GM18951 (cell line): Measurements from ENCODE around the gene CASK.

Source experiments
- POLR2A ChIP-seq: IDR thresholded peaks from 4 replicates; pipeline ENCODE4 v1.6.1; 2011; ENCODE audit warnings: mild to moderate bottlenecking; ENCODE audit not compliant: insufficient read length, insufficient read depth; ENCODE audit errors: extremely low read depth
- in situ Hi-C: fragments of 300-500 bp; cut with MboI; formaldehyde crosslinking; loops from one replicate; pipeline ENCODE4 v1.12.0; 2022; ENCODE audit warnings: low sequenced_read_pairs, mixed read lengths, inconsistent platforms; ENCODE audit not compliant: unreplicated experiment

The CASK gene

GRCh38 chrX:41599507-41599906 lies 323.8 kb downstream of the CASK start:
- TF ChIP-seq POLR2A: no peak
- in situ Hi-C loops: no loop called here

DNA sequence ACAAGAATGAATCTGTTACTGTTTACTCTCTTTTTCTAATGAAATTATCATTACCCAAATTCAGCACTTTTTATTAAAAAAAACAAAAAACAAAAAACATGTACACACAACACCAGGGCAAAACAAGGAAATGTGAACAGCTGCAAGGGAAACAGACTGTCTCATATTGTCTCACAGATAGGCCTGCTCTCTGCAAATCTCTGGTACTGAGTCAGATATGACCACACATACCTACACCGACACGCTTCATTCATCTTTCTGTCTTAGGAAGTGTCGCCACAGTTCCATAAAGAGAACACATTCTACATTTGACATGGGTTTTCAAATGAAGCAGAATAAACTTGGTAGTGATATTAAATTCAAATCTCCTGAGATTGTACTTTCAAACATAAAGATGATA lies 326.8 kb downstream of the CASK start:
- no peak for TF ChIP-seq POLR2A
- in situ Hi-C loops: no loop called here

DNA sequence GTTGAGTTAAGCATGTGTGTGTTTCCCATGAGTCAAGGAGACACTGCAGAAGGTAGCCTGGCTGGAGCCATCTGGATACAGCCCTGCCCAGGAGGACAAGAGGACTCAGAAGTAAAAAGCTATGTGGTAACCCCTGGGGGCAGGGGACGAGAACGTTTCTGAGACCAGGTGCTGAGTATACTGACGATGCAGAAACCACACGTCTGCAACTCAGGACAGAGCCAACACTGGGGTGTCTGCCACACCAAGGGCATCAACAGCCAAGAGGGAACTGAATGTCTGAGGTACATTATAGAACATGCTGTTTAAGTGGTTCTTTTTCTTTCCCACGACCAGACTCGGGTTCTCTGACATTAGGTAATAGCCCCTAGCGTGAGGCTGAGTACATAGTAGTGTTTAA lies 328.7 kb downstream of the CASK start:
- TF ChIP-seq POLR2A: no peak

GRCh38 chrX:41591906-41592305 lies 331.4 kb downstream of the CASK start:
- TF ChIP-seq POLR2A: no peak
- in situ Hi-C loops: no loop called here

More for the DNA sequence above, 328.7 kb downstream of the CASK start:
- in situ Hi-C loops: no loop called here

- no peak for TF ChIP-seq POLR2A
Observed at GRCh38 chrX:41590641-41591040, 332.7 kb downstream of the CASK start.

DNA sequence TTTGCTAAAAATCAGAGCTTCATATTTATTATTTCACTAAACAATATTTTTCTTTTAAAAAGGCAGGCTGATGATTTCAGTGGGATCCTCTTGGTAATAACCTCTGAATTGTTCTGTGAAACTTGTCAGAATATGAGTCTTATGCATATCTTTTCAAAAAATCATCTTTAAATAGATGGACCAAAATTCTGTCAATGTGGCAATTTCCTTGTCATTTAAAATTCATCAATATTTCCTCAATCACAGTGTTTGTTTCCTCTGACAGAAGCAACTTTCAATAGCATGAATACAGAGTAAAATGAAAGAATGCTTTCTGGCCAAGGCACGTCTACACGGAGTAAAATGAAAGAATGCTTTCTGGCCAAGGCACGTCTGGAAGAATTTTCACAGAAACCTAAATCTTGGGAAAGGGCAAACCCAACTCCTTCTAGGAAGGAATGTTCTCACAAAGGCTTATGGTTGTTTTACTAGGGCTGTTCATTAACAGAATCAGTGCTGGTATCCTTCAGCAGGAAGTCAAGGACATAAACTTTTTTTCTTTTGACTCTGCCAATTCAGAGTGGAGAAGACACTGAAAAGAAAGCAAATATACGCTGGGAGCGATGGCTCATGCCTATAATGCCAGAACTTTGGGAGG lies 333.6 kb downstream of the CASK start:
- TF ChIP-seq POLR2A: no peak
- in situ Hi-C loops: no loop called here

More at GRCh38 chrX:41590641-41591040, 332.7 kb downstream of the CASK start:
- in situ Hi-C loops: no loop called here

GRCh38 chrX:41588271-41588670 lies 335.1 kb downstream of the CASK start:
- no peak for TF ChIP-seq POLR2A
- in situ Hi-C loops: no loop called here

GRCh38 chrX:41580423-41581064 lies 342.8 kb downstream of the CASK start:
- in situ Hi-C loops: no loop called here
- no peak for TF ChIP-seq POLR2A

GRCh38 chrX:41563876-41564275 lies 359.5 kb downstream of the CASK start:
- in situ Hi-C loops: loop anchor here (25.0 kb wide), 1 partner anchor 173 kb away; no protein-coding TSS in a partner anchor

DNA sequence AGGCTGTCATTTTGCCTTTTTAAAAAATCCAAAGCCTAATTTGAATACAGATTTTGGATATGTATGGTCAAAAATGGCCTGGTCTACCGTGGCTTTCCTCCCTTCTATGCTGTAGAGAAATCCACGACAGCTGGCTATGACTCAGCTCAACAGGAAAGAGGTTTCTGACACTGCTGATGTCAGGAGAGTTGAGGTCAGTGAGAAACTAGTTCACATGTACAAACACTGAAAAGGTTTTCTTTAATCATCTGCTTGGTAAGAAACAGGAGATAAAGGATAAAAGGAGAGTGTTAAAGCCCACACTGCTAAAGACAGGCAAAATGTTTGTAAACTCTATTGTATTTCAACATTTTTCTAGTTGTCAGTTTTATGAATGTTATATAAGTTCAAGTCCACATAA lies 362.3 kb downstream of the CASK start:
- no peak for TF ChIP-seq POLR2A
- in situ Hi-C loops: loop anchor here (25.0 kb wide), 1 partner anchor 176 kb away; no protein-coding TSS in a partner anchor

More at GRCh38 chrX:41563876-41564275, 359.5 kb downstream of the CASK start:
- no peak for TF ChIP-seq POLR2A

- TF ChIP-seq POLR2A: no peak
Observed at GRCh38 chrX:41559235-41560052, 363.9 kb downstream of the CASK start.

DNA sequence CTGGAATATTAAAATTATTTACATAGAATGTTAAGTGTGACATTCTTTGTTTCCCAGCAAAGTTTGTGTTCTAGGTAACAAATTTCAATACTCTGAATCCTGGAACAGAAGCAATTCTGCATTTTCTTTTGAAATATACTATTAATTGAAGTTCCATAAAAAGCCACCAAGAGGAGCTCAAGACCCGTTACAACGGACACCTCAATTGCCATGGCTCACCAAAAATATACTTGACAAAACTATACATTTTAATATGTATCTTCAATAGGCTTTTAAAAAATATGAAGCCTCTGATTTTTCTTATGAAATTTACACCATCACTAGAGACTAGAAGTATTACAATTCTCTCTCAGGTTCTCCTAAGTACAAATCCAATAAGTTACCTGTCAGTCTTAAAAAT lies 364.8 kb downstream of the CASK start:
- in situ Hi-C loops: loop anchor here (25.0 kb wide), 1 partner anchor 179 kb away; no protein-coding TSS in a partner anchor
- TF ChIP-seq POLR2A: no peak

More at GRCh38 chrX:41559235-41560052, 363.9 kb downstream of the CASK start:
- in situ Hi-C loops: loop anchor here (25.0 kb wide), 1 partner anchor 178 kb away; no protein-coding TSS in a partner anchor

DNA sequence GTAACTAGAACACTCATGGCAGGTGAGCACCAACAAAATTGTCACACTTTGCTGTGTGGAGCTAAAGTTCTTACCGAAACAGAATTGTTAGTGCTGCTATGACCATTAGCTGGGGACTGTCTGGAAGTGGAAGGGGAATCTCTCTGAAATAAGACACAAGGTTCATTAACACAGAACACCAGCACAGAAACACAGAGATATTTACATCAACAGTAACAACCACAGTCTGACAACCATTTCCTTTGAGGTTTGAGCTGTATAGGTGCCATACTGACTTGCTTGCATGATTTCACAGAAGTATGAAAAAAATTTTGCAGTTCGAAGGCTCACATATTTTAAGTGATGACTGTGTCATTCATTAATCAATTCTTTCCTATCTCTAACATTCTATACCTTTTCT lies 366.4 kb downstream of the CASK start:
- in situ Hi-C loops: loop anchor here (25.0 kb wide), 1 partner anchor 180 kb away; no protein-coding TSS in a partner anchor
- TF ChIP-seq POLR2A: no peak
